ENCODE data around the gene SIRT7.
A peak's percentile ranks its signal among the peaks of the same experiment; 100 is the strongest.

SIRT7 gene

DNA sequence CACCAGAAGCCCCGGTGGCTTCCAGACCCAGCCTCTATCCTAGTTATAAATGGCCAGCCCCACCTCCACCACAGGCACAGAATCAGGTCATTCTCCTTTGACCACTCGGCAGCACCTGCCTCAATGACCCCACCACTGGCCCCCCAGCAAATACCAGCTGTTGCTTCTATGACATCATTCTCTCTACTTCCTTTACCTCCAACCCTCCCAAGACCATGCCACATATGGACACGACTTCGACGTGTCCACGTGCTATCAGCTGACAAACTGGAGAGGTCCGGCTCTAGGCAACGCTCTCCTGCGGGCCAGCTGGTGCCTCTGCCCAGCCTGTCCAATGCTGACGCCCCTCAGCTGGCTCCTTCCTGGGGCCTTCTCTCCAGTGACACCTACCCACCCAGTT, 32.5 kb downstream of the SIRT7 start:
- no peak for DNase-seq

- DNase-seq = no peak
Observed at GRCh38 chr17:81884968-81885367, 33.0 kb downstream of the SIRT7 start.

DNA sequence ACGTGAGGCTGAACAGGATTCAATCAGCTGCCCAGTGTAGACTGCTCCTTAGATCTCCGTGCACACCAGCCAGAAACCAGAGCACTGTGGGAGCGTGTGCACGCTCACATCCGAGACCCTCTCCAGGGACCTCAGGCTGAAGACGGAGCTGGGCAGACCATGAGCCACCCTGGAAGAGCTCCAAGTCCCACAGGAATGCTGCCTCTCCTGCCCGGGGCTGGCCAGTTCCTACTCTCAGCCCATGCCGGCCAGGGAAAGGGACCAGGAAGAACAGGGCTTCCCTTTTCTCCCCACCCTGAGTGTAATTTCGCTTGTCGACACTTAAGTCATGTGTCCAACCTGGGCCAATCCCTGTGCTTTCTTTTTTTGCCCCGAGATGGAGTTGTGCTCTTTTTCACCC, 33.5 kb downstream of the SIRT7 start:
- no peak for DNase-seq

GRCh38 chr17:81879121-81879520, 38.9 kb downstream of the SIRT7 start:
- DNase-seq = no peak

DNA sequence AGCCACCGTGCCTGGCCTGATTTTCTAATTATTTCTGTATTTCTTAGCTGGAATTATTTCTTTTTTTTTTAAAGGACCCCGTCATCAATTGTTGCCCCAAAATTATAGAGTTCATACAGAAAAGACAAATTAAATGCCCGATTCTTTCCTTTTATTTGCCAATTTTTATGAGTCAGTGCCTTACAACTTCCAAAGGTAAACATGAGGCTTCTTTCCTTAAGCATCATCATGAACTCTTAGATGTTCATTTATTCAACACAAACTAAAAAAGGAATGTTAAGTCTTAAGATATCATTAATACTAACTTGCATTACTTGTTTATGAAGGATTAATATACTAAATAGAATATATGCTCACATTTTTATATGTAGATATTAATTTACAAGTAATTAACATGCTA, 39.7 kb downstream of the SIRT7 start:
- DNase-seq = no peak

DNA sequence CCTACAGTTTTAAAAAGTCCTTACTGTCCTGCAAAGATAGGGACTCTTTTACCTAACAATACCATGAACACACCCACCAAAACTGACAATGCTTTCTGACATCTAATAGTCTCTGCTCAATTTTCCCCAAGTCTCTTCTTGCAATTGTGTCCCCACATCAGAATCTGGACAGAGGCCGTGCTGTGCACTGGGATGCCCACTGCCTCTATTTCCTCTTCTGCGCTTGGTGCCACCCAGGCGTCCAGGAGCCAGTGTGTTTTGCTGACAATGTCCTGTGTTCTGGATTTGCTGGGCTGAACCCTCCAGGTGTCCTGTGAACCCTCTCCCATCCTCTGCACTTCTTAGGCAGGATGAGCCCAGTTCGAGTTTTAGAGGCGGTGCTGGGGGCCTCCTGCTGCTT, 40.4 kb downstream of the SIRT7 start:
- no peak for DNase-seq

GRCh38 chr17:81871387-81872230, 46.4 kb downstream of the SIRT7 start:
- peak; percentile 26 for DNase-seq

DNA sequence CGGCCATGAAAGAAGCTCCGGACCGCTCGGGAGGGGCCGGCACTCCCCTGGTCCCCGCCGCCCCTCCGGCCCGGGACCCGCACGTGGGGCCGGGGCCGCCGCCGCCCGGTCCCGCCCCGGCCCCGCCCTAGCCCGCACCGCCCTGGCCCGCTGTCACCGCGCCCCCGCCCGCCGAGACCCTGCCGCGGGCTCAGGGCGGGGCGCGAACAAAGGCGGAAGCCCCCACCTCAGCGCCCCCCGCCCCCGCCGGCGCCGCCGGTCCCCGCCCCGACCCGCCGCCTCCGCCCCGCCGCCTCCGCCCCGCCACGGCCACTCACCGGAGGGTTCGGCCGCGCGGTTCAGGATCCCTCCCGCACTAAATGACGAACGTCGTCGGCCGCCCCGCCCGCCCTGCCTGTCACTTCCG, 47.0 kb downstream of the SIRT7 start, which contains the start of gene ARHGDIA:
Gene ARHGDIA, minus strand, starts transcription at position 357 of the 406 bp plus-strand sequence. CDS start 1,407 bp downstream, outside the sequence.
- DNase-seq = peak; percentile 82

- DNase-seq = peak; percentile 25
Observed at GRCh38 chr17:81870131-81870980, 47.6 kb downstream of the SIRT7 start.

- no peak for DNase-seq
Observed at GRCh38 chr17:81869221-81870130, 48.5 kb downstream of the SIRT7 start.

DNA sequence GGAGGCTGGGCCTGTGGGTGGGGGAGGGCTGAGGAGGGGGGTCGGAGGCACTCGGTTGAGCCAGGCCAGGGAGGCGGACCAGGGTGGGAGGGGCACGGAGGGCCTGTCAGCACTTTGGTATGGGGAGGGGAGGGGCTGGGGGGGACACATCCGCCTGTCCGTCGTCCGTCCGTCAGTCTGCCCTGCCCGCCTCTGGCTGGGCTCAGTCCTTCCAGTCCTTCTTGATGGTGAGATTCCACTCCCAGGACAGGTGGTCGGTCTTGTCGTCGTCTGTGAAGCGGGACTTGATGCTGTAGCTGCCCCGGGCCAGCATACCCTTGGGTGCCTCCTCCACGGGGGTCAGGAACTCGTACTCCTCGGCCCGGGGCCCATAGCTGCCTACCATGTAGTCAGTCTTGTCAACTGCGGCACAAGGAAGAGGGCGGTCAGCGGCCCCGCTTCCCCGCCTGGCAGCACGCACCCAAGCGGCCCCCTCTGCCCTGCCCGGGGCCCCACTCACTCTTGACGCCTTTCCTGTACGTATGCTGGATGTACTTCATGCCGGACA, 49.2 kb downstream of the SIRT7 start:
- no peak for DNase-seq

- DNase-seq = no peak
Observed at GRCh38 chr17:81867991-81868673, 49.8 kb downstream of the SIRT7 start.

- DNase-seq = no peak
Observed at GRCh38 chr17:81867170-81867990, 50.6 kb downstream of the SIRT7 start.

DNA sequence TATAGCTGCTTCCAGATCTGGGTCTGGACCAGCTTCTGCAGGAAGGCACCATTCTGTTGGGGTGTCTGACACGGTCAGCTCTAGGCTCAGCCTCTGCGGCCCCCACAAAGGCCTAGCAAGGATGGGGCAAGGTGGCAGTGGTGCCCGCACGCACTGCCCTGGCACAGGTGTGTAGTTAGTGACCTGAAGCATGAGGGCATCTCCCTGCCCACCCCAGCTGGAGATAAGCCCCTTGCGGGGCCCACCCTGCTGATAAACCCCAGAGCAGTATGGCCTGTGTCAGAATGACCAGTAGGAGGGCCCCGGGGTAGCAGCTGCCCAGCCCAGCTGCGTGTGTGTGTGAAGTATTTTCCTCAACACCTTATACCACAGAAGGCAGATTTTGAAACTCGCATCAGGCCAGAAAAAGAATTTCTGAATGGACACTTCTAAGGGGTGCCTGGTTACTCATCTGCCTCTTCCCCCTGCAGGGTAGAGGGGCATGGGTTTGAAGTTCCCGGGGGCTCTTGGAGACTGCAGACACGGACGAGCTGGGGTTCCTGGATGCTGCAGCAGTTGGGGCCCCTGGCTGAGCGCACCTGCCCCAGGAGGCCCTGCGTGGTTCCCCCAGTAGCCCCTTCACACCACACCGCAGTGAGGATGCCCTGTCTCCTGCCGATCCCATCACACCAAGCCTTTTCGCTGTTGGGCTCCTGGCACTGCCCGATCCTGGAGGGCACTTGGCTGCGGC, 51.4 kb downstream of the SIRT7 start:
- DNase-seq = no peak

GRCh38 chr17:81865733-81866439, 52.1 kb downstream of the SIRT7 start:
- DNase-seq = no peak

DNA sequence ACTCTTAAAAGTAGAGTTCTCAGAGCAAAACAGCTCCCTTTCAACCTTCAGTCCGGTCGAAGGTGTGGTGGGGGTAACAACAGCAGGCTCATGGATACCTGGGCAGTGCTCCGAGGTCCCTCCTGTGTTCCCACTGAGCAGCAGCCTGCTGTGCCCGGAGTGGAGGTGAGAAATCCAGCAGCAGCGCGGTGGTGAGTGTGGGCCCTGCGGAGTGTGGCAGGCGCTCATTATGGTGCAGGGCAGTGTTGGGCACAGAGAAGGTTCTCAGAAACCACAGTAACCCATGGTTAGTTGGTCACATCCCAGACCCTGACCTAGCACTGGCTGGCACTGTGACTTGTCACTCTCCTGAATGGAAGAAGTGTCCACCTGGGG, 52.6 kb downstream of the SIRT7 start:
- DNase-seq = no peak

GRCh38 chr17:81863833-81864768, 53.9 kb downstream of the SIRT7 start:
- DNase-seq = no peak

GRCh38 chr17:81863123-81863675, 54.8 kb downstream of the SIRT7 start:
- DNase-seq = no peak

Measured in COR-L47 (cell line).